KOPT-K1 (cell line): ENCODE results near the gene TBX20.
"Not testable (repeated sequence)": the region's sequence is repeated elsewhere in the genome, so short reads cannot be mapped to it uniquely, and the experiment has no call there.

Source experiments
- H3K27ac ChIP-seq: fragments of 200-600 bp; sonication (generic); 2 replicates; pipeline ENCODE4 v1.5.1; 2016; ENCODE audit warnings: antibody characterized with exemption, mild to moderate bottlenecking, low read depth, low read length; ENCODE audit not compliant: poor library complexity, severe bottlenecking
- H3K36me3 ChIP-seq: fragments of 200-600 bp; sonication (generic); 2 replicates; pipeline ENCODE4 v1.5.1; 2017; ENCODE audit warnings: antibody characterized with exemption, mild to moderate bottlenecking, low read length, moderate library complexity; ENCODE audit not compliant: insufficient read depth
- H3K9me3 ChIP-seq: fragments of 200-600 bp; sonication (generic); 2 replicates; pipeline ENCODE4 v1.5.1; 2017; ENCODE audit warnings: antibody characterized with exemption, low read length, mild to moderate bottlenecking; ENCODE audit not compliant: insufficient read depth, poor library complexity, severe bottlenecking

Gene TBX20

DNA sequence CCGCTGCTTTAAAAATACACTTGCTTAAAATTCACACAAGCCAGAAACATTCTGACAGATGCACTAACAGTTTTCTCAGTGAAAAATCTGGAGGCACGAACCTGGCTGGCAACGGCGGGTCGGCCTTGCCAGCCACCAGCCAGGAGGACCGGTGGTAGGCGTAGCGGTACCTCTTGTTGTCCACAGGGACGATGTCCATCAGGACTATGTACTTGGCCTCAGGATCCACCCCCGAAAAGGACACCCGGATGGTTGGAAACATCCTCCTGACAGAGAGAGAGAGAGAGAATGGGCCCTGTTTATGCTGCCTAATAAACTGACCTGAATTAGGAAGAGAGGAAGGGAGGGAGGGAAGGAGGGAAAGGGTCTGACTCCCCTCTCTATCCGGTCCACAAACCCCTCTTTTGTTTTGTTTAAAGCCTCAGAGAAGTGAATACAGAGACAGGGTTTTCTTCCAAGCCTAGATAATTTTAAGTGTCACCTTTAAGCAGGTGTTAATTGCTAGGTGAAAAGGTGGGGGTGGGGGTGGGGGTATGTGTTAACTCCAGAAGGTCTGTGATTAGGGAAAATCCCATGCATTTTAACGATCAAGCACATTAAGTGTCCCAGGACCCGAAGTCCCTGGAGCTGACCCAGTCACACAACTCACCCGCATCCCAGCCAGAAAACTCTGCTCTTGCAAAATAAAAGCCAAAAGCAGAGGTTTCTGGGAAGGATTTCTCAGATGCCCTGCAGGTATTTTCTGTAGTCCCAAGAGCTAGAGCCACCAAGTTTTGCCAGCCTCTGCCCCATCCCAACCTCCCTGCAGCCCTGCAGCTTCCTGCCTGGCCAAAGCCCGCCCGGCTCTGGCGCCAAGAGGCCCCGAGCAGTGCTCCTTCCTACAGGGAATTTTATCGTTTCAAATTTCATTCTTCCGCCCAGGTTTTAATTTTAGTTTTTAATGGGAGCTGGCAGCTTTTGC lies 5.0 kb downstream of the TBX20 start:
- Histone ChIP-seq H3K36me3 (no peaks in the 10 kb centered on the region), H3K27ac (no peak overlapping the region), H3K9me3 (no peaks in the 10 kb centered on the region)

GRCh38 chr7:35246819-35247218 lies 7.1 kb downstream of the TBX20 start:
- H3K9me3 ChIP-seq: no peaks in the 10 kb centered on the region

GRCh38 chr7:35241884-35242283 lies 12.0 kb downstream of the TBX20 start:
- H3K36me3 ChIP-seq: no peaks in the 10 kb centered on the region
- no peak overlapping the region for H3K27ac ChIP-seq
- no peaks in the 10 kb centered on the region for H3K9me3 ChIP-seq

More at GRCh38 chr7:35246819-35247218, 7.1 kb downstream of the TBX20 start:
- no peaks in the 10 kb centered on the region for H3K36me3 ChIP-seq
- no peak overlapping the region for H3K27ac ChIP-seq

DNA sequence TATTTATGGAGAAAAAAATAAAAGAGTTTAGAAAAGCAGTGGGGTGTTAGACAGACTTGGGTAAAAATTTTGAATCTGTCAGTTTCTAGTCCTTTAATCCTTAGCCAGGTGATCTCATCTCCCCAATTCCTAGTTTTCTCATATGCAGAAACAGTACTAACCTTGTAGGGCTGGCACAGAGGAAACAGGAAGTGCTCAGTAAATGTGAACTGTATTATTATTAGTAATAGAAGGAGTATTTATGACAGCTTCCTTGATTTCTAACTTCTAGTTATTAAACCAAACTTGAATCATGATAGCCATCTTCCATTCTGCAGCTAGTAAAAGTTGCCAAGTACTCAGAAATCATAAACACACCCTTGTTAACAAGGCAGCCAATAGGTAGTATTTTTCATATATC lies 12.5 kb downstream of the TBX20 start:
- Histone ChIP-seq H3K36me3 (no peaks in the 10 kb centered on the region), H3K9me3 (no peaks in the 10 kb centered on the region), H3K27ac (no peak overlapping the region)

DNA sequence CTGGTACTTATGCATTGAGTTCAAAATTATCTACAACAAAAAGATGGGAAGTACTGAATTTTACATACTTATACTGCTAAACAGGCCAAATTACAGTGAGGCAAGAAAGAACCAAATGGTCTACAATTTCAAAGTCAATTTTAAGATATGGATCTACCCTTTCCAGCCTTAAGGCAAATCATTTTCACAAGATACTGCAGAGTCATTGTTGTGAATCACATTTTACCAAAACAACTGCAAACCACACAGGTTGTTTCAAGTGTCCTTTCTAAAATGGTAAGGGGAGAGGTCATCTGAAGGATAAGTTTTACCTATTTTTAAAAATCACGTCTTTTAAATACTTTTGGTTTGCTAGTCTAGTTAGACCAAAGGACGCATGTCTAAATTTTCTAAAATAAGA lies 12.9 kb downstream of the TBX20 start:
- H3K27ac ChIP-seq, H3K9me3 ChIP-seq, H3K36me3 ChIP-seq: not testable (repeated sequence)

GRCh38 chr7:35238456-35238855 lies 15.4 kb downstream of the TBX20 start:
- not testable (repeated sequence) for H3K36me3 ChIP-seq, H3K9me3 ChIP-seq, H3K27ac ChIP-seq

- Histone ChIP-seq H3K9me3 (no peaks in the 10 kb centered on the region), H3K36me3 (no peaks in the 10 kb centered on the region), H3K27ac (no peak overlapping the region)
Observed at GRCh38 chr7:35232994-35233393, 20.9 kb downstream of the TBX20 start.

DNA sequence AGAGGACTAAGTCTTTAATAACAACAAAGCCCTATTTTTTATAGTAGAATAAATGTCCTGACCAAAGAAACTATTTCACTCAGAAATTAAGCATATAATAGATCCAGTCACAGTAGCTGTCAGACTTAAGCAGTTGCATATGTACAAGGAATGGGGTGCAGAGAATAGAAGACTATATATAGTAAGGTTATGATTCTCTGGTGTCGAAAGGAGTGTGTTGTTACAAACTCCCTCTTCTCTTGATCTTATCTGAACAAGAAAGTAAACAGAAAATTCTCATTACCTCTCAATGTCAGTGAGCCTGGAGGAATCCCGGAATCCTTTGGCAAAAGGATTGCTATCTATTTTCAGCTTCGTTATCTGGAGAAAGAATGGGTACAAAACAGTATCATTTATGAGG lies 22.7 kb downstream of the TBX20 start:
- not testable (repeated sequence) for H3K36me3 ChIP-seq, H3K27ac ChIP-seq, H3K9me3 ChIP-seq

DNA sequence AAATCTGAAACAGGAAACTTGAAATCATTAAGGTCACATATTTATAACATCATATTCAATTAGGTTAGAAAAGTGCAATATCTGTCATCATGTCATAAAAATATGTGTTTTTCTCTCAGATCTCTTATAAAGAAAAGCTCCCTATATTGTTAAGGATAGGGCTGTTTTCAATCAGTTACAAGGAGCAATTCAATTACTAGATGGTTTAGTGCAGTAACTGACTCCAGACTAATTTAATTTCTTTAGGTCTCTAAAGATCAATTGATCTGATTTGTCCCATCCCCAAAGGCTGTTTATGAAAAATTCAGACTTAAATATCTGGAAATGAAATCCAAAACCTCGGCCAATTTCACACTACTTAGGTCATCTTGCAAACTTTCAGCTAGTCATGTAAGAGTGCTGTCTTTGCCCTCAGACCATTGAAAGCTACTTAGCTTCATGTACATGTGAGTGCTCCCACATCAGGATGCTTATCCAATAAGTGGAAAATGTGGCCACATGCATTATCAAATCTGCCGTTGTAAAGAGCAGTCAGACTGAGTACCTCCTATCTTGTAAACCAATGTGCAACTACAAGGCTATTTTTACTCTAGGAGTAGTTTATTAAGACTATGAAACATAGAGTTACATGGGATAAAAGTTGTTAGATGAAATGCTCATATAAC lies 24.7 kb downstream of the TBX20 start:
- not testable (repeated sequence) for H3K9me3 ChIP-seq, H3K27ac ChIP-seq, H3K36me3 ChIP-seq

DNA sequence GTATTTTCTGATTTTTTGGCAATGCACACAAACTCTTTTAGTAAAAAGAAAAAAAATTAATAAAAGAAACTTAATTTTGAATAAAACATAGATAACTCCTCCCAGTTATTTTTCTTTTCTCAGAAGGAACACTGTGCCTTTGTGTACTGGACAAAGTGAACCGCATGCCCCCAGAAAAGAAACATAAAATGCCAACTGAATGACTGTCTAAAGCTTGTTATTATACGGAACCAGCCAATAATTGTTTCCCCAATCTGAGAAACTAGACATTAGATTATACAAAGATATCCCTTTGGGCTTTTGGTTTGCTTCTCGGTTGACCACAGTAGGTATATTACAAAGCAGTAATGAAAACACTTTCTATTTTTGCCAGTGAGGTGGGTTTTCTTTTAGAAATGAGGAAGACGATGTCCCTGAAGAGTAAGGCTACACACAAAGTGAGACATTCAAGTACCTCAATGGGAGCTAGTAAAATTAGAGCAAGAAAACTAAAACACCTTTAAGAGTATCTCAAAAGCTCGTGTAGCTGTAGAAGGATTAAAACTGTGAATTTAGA lies 25.3 kb downstream of the TBX20 start:
- not testable (repeated sequence) for H3K27ac ChIP-seq, H3K9me3 ChIP-seq, H3K36me3 ChIP-seq

GRCh38 chr7:35227438-35227837 lies 26.5 kb downstream of the TBX20 start:
- H3K36me3 ChIP-seq, H3K27ac ChIP-seq, H3K9me3 ChIP-seq: not testable (repeated sequence)

DNA sequence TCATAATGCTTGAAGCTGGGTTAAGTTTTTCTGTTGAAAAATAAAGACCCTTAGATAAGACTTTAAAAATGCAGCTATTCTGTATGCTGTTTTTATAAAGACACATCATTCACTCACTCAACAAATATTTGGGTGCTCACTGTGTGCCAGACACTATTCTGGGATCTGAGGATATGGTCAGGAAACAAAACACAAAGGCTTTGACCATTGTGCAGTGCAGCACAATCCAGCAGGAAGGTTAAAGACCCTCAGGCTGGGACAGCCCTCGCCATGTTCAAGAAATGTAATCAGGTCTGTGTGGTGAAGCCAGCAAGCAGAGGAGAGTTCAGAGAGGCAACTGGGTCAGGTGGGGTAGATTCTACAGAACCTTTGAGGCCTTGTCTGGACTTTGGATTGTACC lies 31.5 kb downstream of the TBX20 start:
- not testable (repeated sequence) for H3K27ac ChIP-seq, H3K36me3 ChIP-seq

GRCh38 chr7:35220176-35220575 lies 33.7 kb downstream of the TBX20 start:
- H3K36me3 ChIP-seq, H3K27ac ChIP-seq, H3K9me3 ChIP-seq: not testable (repeated sequence)

More for the DNA sequence above, 31.5 kb downstream of the TBX20 start:
- H3K9me3 ChIP-seq: not testable (repeated sequence)

- H3K9me3 ChIP-seq, H3K36me3 ChIP-seq, H3K27ac ChIP-seq: not testable (repeated sequence)
Observed at GRCh38 chr7:35216033-35216432, 37.9 kb downstream of the TBX20 start.

DNA sequence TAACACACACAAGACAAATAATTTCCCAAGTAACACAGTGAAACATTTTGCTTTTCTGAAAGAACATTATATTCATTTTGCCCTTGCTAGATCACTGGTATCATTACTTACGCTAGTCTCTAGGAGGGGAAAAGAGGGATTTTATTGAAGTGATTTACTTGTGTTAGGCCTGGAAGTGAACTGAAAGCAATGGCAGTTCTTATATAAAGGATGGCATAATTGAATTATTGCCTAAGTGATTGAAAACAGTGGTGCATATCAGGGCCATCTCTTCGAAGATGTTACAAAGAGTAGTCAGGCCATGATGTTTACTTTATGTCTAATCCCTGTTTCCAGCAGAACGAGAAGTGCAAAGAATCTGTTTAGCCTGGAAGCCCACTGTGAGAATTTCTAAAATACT lies 38.8 kb downstream of the TBX20 start:
- not testable (repeated sequence) for H3K36me3 ChIP-seq, H3K27ac ChIP-seq, H3K9me3 ChIP-seq
